GM21390 (cell line): Measurements from ENCODE around the gene MEIKIN.

Experiments used
- ATAC-seq: cut with Tn5 transposase; IDR thresholded peaks from one replicate; pipeline ENCODE4 v1.9.1; 2021; ENCODE audit not compliant: unreplicated experiment

Gene MEIKIN, protein sequence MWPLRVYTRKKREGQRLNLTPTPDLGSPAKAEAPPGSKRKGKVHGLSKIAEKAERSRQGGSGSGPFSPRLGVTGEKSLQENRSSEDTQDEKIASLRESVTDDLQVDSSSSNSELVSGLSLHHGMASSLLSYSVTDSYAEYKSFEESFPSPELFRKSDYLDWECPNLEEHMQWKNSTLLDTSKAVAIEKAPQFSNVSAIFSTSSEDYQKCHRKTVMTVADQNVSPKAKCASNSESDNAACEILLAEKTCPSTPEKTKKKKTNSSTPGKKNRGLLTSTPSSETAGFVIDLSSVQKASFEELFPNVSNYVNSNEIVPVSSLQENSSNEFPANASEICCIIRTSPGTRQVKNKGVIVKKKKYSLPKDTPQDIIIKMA

DNA sequence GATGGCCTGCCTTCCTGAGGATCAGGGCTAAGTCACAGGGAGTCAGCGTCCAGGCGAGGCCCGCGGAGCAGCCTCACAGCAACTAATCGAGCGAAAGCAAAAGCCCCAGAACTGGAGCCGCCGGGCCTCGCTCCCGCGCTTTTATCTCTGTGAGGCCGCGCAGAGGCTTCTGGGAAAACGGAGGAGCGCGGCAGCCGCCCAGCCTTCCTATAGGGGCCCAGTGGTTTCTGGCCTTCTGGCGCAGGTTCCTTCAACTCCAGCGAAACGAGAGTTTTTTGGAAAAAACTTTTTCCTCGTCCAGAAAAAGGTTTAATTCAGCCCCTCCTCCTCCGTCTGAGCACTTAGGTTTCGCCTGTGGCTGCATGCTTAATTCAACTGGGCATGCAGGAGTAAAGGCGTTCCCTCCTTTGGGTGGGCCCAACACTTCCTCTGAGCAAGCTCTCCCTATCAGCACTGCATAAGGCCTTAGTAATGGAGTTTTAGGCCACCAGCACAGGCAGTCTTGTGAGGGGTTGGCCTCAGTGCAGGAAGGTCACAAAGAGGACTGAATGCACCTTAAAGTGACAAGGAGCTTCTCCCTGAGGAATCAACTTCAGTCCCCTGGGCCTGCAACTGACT, at the start of gene MEIKIN:
MEIKIN (minus strand) TSS at position 113 of the 618 bp plus-strand sequence. CDS start 158 bp downstream, outside the sequence.
- no peak for ATAC-seq

- ATAC-seq, result no peak
Measured at GRCh38 chr5:131994533-131995226, 49.2 kb upstream of the MEIKIN start.

DNA sequence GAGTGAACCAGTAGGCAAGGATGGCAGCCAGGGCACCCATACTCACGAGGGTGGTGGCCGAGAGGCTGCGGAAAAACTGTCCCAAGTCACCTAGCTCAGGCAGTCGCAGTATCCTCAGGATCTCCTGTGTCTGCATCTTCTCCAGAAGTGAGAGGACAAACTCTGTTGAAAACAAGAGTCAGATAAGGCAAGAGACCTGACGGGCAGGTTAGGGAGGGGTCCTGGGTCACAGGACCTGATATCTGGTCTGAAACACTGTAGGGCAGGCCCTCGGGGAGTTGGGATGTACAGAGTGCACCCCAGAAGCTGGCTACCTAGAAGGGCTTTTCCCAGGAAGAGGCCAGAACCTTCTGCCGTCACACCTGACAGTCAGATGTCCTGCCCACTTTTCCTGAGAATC, 48.6 kb upstream of the MEIKIN start:
- ATAC-seq, result no peak

GRCh38 chr5:131993676-131994075, 48.2 kb upstream of the MEIKIN start:
- no peak for ATAC-seq

DNA sequence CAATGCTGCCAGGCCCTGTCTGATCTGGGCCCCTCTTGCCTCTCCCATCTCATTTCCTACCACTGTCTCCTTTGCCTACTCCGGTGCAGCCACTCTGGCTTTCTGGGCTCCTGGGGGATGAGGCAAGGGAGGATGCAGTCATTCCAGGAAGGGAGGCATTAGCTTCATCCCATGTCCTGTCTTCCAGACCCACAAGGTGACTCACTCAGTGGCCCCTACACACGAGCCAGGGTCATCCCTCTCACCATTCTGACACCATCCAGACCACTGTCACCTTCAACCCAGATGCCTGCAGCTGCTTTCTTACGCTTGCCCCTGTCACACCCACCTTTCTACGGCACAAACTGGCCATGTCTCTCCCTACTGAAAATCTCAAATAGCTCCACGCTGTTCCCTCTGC, 46.9 kb upstream of the MEIKIN start:
- ATAC-seq, result no peak

- ATAC-seq, result no peak
Measured at GRCh38 chr5:131991593-131992324, 46.3 kb upstream of the MEIKIN start.

- ATAC-seq, result no peak
Measured at GRCh38 chr5:131990716-131991115, 45.3 kb upstream of the MEIKIN start.

DNA sequence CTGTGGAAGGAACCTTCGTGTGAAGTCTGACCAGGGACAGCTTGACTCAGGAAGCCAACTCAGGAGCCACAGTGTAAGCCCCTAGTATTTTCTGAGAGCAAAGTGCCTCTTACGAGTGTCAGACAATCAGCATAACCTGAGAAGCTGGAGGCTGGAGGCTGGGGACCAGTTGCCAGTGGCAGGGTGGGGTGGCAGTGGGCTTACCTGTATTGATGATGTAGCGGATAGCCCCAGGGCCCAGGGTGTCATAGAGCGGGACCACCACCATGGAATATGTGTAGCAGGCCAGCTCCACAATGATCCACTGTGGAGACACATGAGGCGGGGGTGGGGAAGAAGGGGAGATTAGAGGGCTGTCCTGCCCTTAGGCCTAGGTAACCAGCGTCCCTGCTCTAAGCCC, 43.1 kb upstream of the MEIKIN start:
- no peak for ATAC-seq

- ATAC-seq, result no peak
Measured at GRCh38 chr5:131987251-131987650, 41.8 kb upstream of the MEIKIN start.

- no peak for ATAC-seq
Measured at GRCh38 chr5:131986161-131986912, 40.9 kb upstream of the MEIKIN start.

DNA sequence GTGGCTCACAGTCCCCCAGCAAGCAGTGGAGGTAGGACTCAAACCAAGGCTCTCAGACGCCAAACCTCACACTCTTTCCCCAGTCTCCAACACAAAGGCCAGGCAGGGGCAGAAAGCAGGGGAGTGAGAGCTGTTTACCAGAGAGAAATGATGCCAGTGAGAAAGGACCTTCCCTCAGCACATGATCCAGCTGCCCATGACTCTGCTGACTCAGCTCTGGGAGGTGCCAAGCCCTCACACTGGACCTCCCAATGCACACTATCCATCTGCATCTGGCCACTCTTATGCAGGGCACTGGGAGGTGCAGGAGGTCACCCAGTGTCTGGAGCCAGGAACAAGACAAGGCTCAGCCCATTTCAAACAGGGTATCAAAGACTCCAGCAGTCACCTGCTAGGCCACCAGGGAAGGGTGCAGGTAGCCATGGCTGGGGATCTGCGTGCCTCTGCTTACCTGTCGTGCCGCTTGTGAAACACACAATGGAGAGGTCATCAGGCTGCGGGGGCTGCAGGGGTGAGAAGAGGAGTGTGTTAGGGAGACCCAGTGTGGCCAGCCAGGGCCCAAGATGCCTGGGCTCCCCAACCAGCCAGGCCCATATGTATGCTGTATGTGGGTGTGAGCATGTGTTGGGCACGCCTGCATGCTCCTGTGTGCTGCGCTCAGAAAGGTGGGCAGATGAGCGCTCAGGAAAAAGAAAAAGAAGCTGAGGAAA, 39.6 kb upstream of the MEIKIN start:
- no peak for ATAC-seq

- ATAC-seq, result no peak
Measured at GRCh38 chr5:131983244-131983771, 37.8 kb upstream of the MEIKIN start.

GRCh38 chr5:131981516-131981915, 36.1 kb upstream of the MEIKIN start:
- no peak for ATAC-seq

DNA sequence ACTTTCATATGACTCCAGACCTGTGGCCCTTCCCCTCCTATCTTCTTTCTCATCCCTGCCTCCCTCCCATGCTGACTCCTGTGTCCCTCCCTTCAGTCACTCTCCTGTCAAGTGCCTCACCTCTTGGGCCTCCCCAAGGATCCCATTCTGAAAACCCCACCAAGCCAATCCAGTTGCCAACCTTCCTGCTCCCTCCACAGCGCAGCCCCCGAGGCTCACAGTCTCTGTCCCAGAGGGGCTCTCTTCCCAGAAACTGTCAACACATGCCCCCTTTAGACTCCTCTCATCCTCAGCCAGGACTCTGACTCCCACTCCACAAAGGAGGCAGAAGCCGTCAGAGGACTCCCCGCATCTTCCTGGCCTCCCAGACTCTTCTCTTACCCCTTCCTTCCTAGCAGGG, 35.2 kb upstream of the MEIKIN start:
- no peak for ATAC-seq

- no peak for ATAC-seq
Measured at GRCh38 chr5:131979816-131980215, 34.4 kb upstream of the MEIKIN start.

GRCh38 chr5:131977212-131977604, 31.7 kb upstream of the MEIKIN start:
- no peak for ATAC-seq

DNA sequence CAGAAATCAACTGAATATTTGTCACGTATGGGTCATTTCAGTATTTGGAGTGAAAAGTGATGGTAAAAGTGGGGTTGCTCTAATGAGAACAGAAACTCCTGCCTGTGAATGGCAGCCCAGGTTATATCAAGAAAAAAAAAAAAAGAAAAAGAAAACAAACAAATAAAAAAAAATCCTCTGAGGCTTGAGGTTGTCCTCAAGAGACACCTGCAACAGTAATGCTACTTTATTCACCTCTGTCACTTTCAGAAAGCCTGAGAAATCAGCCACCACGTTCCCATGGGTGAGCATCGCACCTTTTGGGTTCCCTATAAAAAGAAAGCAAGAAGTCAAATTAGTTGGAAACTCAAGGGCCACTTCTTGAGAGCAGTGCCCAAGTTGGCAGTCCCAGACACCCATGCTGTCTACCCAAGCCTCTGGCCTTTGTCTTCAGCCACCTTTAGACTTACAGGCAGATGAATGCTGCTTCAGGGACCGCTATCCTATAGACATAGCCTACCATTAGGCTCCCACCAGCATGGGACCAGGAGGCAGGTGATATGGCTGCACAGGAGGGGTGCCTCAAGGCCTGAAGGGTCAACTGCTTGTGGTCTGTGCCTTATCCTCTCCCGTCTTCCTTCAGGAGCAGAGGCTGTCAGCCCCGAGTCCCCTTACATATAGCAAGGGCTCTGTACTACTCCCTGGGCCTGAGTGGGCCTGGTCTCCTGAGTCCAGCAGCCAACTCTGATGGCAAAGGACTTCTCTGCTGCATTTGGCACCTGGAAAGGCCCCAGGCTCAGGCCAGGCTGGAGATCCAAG, 31.1 kb upstream of the MEIKIN start:
- ATAC-seq, result peak; percentile 60

GRCh38 chr5:131974956-131975726, 29.7 kb upstream of the MEIKIN start:
- ATAC-seq, result no peak
